Glomerular visceral epithelial cell (primary cell): Measurements from ENCODE around the gene CHST15.

Experiments used
- DNase-seq: peaks from one replicate; pipeline ENCODE4 v3.0.0-alpha.2; 2016; ENCODE audit errors: extremely low spot score

Gene CHST15

DNA sequence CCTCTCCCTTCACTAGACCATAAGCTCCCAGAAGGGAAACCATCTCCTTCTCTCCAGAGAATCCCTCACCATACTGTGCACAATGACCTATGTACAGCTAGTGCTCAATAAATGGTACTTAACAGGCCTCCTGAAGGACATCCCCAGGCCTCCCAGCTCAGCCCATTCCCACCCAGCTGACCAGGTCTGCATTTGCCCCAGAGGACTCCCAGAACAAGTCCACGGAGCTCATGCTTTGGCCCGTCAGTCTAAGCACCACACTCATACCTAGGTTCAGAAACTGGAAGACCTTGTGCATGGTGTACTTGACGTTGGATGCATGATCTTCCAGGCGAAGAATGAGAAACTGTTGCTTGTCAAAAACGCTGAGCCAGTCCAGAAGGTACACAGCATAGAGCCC, 81.3 kb downstream of the CHST15 start:
- DNase-seq = no peak

DNA sequence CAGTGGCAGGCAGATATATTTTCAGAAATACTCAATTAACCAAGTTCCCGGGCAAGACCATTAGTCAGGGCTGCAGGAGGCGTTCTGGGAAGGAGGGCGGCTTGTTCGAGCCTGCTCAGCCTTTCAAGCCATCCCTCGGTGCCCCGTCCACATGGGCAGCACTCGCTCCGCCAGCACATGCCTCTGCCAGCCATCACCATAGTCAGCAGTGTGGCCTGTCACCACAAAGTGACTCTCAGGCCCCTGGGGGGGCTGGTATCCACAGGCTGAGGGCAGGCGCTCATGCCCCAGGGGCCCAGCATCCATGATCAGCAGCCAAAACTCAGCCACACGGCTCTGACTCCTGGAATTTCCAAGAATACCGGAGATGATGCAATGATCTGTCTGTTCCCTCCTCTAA, 81.9 kb downstream of the CHST15 start:
- DNase-seq = no peak

DNA sequence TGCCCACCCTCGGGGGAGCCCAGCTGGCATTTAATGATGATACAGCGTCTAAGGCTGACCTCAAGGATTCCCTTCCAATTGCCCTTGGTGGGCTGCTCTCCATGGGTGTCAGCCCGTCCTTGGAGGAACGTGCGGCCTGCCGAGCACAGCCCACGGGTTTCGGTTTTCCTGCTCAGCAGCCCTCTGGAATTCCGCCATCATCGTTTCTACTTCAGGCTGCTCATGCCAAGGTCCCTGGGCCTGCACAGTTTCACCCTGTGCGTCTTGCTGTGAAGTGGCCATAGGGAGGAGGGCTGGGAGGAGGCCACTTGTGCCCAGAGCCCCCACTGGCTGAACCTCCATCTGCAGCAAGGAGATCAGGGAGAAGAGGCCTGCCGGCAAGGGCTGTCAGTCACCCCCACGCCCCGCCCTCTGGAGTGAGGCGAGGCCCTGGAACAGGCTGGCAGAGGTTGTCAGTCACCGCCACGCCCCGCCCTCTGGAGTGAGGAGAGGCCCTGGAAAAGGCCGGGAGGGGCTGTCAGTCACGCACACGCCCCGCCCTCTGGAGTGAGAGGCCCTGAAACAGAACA, 82.8 kb downstream of the CHST15 start:
- no peak for DNase-seq

DNA sequence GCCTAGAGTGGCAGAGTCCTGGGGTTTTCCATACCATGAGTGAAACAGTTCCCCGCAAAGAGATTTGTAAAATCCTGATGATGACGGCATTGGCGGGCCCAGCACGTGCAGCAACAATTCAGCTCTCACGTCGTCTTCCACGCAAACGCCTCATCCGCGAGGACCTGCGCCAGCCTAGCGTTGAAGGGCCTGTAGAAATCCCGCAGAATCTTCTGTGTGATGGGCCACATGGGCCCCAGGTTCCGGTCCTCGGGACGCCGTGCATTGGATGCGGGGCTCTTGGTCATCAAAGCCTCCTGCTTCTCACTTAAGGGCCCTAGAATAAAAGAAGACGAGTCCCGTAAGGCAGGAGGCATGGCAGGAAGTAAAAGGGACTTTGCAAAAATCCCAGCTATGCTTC, 83.4 kb downstream of the CHST15 start:
- DNase-seq = no peak

DNA sequence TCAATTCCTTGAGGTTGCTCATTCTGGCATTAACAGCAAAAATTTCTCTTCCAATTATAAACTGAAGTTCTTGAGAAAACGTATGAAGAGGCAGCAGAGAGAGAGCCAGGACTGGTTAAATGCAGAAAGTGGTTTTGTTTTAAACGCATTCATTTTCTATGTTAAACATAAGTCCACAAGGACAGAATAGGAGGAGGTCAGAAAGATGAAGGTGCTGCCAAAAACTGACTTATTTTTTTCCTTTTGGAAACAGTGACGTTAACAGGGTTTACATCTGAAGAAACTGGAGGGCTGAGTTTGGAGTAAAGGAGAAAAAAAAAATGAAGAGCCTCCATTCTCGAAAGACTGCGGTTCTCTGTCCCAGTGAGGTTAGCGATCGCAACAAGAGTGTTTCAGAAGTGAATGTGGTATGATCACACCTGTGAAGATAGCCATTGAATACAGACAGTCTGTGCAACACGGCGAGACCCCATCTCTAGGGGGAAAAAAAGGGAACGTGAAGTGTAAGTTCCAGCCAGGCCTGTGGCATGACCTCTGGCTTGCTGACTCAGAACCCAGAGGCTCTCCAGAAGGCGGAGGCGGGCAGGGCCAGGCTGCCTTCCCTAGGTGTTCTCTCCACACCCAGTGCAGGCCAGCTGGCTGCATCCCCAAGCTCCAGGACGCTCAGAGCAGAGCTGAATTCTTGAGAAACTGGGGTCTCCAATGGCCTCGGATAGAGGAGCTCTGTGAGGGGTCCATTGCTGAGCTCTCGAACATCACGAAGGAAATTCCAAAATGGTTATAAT, 84.0 kb downstream of the CHST15 start:
- no peak for DNase-seq

DNA sequence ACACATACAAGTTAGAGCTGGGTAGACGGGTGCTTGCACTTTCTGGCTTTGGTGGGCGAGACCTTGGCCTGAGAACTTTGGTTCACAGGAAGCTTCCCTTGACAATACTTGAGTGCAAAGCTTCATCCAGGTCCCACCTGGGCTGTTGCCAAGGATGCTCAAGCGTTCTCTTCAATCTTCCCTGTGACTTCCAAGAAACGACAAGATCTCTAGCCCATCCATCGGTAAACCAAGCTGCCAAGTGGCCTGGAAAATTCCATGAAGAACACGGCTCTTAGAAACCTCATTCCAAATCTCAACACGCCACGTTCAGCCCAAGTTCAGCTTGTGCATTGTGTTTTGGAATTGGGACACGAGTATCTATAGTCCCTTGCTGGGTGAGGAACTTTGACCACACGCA, 84.7 kb downstream of the CHST15 start:
- no peak for DNase-seq

DNA sequence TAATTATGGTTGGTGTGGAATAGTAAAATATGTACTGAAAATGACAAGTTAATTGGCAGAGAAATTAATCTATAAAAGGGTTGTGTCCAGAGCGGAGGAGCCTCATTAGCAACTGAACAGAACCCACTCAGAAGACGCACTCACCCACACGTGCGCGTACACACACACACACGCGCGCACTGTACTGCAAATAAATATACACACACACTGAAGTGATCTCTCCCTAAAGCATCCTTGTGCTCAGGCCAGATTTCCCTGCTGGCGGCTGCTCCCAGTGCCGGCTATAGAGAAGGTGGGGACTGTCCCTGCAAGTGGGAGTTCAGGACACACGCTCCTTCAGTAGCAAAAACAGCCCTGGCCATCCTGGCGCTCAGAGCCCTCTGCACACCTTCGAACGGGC, 85.2 kb downstream of the CHST15 start:
- DNase-seq = no peak

DNA sequence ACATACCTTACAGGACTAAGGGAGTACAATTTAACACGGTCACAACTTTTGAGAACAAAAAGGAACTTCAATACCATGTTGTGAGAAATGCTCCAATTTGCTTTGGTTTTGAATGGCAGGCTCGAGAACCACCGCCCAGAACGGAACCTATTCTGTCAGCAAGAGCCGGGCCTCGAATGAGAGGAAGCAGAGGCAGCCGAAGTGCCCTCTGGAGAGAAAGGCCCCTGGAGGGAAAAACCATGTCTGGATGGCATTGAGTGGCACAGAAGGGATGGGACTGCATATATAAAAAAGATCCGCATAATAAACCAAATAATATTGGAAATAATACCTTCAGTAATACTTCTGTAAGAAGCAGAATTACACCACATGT, 85.6 kb downstream of the CHST15 start:
- no peak for DNase-seq

DNA sequence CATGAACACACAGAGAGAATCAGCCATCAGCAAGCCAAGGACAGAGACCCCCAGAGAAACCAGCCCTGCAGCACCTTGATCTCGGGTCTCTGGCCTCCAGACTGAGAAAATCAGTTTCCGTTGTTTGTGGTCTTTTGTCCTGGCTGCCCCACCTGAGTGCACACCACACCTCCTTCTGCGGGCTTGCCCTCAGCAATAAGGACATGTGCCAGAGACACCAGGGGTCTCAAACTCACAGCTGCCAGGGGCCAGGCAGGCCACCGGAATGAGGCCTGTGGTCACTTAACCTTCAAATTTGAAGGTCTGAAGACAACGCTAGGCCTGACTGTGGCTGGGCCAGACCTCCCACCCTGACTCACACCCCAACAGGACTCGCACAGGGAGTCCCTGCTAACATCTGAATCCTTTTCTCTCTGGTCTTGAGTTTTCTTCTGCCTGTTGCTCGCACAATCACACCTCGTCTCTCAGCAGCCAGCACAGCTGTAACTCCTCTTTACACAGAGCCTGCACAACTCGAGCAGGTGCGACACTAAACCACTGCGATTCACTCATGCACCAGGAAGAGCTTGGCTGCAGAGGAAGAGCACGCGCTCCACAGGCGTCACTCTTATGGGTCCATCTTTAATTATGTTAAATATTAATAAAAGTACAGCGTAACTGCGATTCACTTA, 86.2 kb downstream of the CHST15 start:
- DNase-seq = no peak

DNA sequence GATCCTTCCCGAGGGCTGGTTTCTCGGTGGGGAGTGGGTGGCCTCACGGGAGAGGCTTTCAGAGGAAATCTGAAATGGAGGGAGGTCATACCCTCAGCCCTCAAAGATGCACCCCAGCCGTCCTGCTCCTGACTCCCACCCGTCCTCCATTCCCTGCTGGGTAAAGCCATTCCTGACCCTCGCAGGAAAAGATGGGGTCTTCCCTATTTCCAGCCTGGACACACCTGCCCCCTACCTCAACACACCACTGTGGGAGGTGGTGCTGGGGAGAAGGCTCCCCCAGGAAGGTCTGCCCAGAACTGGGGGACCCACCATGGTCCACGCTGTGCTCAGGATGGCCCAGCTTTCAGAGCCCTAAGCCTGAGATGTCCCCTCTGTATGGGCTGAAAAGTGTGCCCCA, 86.9 kb downstream of the CHST15 start:
- no peak for DNase-seq

DNA sequence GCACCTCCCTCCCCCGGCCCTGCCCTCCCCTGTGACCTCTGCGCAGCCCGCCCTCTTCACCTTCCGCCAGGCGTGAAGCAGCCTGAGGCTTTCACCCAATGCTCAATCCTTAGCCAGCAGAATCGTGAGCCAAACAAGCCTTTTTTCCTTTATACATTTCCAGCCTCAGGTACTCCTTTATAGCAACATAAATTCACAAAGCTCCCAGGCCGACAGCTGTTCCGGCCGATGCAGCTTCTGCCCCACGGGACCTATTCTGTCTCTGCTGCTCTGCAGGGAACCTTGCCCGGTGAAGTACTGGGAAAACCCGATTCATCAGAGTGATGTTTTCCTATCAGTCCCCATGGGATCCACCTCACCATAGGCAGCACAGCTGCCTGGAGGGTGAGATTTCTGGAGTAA, 87.4 kb downstream of the CHST15 start:
- no peak for DNase-seq

DNA sequence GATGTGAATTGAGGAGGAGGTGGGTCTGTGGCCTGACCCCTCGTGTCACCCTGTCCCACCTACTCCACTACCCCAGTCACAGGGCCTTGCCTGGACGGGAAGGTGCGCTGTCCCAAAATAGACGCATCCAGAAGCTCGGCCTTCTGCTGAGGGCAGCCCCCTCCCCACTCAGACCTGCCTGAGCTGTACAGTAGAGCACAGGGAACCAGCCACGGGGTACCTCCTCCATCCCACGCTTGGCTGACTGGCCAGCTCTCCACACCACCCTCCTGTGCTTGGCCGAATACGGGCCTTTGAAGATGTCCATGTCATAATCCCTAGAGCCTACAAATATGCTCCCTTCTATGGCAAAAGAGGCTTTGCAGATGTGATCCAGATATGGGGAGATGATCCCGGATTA, 88.3 kb downstream of the CHST15 start:
- DNase-seq = no peak

DNA sequence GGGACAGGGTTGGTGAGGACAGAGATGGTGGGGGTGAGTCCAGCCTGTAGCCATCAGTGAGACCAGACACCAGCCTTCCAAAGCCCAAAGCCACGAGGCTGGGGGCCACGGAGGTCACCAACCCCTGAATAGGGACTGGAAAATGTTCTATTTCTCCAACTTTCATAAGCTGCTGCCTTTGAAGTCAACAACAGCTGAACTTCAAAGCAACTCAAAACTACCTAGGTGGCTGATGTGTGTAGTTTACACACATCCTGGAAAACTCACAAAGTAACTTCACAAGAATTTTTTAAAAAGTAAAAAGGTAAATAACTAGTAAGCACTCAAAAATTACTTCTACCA, 88.8 kb downstream of the CHST15 start:
- no peak for DNase-seq

DNA sequence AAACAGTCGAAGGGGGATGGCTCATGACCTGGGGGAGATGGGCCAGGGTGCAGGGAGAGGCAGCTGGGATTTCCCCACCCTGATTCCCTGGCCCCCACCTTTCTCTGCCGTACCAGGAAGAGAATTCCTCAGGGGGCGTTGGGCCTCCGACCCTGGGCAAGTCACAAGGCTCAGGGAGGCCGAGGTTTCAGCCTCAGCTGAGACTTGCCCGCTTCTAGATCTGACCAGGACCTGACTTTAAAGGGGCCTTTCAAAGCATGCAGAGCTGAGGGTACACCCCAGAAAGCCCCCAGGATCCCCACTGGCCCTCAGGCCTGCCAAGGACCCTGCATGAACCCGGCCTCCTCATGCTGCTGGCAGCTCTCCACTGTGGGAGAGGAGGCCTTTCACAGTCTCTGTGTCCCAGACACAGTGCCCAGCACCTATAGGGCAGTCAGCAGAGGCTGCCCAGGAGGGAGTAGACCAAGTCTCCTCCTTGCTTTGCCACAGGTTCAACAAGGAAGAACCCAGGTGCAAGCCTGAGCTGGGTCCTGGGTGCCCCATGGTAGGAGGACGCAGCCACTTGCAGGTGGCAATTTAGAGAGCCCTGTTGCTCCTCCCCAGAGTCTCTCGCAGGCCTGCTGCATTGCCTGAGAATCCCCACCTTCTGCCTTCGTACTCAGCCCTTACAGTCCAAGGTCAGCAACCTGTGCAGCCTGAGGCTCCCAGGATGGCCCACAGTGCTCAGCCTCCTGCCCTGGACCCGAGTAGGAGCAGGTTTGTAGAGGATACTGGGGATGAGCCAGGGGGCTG, 89.3 kb downstream of the CHST15 start:
- DNase-seq = no peak

DNA sequence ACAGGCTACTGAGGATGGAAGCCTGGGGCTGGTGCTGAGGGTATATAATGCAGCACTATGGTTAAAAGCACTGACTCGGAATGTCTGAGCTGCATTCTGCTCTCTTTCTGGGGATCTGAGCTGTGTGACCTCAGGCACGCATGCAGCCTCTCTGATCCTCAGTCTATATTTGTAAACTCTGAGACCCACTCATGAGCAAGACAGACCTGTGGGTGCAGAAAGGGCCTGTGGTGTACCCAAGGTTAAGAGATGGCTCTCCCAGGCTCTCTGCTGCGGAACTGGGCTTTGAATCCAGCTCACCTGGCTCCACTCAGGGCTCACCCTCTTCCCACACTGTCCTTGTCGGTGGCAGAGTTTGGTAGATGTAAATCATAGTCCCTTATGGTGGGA, 89.9 kb downstream of the CHST15 start:
- DNase-seq = no peak

DNA sequence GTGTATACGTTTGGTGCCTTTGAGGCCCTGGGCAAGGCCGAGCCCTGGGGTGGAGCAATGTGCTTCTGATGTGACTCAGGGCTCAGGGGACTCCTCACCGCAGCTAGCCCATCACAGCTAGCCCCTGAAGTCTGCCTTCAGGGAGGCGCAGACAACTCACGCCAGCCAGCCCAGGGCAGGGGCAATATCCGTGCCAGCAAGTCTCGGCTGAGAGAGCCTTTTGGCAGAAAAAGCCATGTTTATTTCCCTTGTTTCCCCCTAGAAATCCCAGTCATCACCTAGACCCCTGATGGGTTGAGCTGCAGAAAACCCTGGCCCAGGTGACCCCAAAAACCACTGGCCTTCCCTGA, 90.4 kb downstream of the CHST15 start:
- DNase-seq = no peak

DNA sequence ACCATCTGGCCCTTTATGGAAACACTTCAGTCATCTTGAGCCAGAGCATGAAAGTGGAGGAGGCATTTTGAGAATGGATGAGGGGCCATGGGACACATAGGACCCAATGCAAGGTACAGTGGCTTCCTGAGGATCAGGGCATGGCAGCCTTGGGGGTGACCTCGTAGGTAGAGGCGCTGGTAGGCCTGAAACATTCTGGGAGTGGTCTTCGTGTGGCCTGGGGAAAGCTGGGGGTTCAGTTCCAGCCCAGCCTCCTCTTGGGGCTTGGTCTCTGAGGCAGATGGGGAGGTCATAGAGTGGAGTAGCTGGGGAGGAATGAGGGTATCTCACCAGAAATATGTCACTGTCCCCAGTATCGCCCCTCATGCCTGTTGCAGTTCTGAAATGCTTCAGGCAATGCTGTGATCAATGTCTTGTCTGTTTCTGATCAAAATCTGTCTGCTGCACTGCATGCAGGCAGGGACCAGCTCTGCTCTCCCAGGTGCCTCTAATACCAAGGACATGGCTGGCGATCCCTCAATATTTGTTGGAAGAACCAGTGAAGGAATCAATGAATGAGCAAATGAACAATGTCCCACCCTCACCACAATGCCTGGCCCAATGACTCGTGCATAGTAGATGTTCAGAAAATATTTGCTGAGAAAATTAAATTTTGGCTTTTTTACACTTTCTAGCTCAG, 90.9 kb downstream of the CHST15 start:
- DNase-seq = no peak

DNA sequence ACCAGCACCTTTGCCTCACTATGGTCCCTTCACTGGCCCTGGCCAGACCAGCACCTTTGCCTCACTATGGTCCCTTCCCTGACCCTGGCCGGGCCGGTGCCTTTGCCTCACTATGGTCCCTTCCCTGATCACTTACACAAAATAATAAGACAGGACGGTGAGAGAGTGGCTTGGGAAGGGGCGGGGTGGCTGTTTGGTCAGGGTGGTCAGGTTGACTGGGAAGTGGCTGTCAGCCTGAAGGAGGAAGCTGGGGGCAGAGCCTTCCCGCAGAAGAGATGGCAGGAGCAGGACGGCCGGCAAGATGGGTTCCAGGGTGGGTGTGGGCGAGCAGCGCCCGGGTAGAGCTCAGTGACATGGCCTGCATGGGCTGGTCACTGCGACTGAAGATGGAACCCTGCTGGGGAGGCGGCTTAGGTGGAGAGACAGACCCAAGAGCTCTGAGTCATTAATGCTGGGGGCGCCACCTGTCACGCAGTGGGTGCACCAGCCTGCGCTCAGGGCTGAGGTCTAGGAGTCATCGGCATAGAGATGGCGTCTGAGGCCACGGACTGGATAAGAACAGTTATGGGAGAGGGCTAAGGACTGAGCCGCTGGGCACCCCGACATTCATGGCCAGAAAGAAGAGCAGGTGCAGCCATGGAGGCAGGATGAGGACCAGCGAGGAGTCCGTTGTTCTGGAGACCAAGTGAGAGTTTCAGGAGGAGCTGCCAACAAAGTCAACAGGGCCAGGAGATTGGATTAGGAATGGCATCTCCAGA, 91.8 kb downstream of the CHST15 start:
- DNase-seq = no peak

DNA sequence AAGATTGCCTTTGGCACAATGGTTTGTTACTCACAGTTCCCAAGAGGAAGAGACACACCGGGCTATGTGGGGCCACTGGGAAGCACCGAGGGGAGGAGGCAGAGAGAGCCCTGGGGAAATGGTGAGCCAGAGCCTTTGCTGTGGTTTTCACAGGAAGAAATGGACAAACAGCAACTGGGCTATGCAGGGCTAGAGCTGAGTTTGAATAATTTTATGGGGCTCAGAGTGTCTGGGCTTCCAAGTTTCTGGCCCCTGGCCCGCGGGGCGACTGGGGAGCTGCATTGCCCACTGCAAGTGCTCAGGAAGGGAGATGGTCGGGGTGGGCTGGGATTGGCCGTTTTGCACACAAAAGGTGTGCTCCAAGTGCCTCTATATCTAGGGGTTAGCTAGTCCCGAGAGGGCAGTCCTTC, 92.6 kb downstream of the CHST15 start:
- no peak for DNase-seq

DNA sequence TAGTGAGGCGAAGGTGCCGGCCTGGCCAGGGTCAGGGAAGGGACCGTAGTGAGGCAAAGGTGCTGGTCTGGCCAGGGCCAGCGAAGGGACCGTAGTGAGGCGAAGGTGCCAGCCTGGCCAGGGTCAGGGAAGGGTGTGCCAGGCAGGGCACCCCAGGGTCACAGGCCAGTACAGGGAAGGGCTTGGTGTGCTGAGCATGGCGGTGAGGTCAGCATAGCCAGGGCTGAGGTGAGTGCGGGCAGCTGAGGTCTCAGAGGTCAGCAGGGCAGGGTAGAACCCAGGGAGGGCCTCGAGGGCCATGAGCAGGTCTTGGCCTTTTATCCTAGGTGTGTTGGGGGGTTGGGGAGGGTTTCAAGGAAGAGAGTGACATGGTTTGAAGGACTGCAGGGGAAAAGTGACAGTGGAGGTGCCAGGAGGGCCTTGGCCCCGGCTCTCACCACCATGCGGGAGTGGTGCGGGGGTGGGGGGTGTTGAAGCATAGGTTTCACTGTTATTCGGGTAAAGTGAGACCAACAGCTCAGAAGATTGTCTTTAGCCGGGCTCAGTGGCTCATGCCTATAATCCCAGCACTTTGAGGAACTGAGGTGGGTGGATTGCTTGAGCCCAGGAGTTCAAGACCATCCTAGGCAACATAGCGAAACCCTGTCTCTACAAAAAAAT, 93.3 kb downstream of the CHST15 start:
- no peak for DNase-seq

DNA sequence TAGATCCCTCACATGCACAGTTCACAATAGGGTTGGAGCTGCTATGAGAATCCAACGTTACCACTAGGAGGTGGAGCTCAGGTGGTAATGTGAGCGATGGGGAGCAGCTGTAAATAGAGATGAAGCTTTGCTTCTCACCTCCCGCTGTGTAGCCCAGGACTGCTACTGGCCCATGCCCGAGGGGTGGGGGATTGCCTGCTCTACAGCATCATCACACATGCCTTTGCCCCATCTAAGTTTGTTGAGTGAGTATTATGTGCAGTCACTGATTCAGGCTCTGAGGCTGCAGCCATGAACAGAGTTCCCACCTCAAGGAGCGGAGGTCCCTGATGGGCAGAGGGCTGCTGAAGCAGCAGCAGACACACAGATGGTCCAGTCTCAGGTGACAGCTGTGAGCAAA, 94.1 kb downstream of the CHST15 start:
- DNase-seq = no peak
